Endothelial cell of umbilical vein (primary cell): ENCODE measurements around the gene SORCS2. TPM values are rescaled to one million over a fixed set of nuclear protein-coding genes. Genes with fewer than 3 reads are reported as not detected.

Source experiments
- BruUV-seq: library from RNA; stranded (reverse); fragments of 400-500 nt; replicated peaks from 2 replicates; lab custom pipeline; 2021; lab: Mats Ljungman, UMichigan
- CTCF ChIA-PET: fragments of 300-600, 350-600 bp; sonication (Branson Sonifier 250); formaldehyde crosslinking; loops from one replicate; lab custom pipeline; 2021; ENCODE audit warnings: antibody characterized with exemption, inconsistent platforms; lab: Charles Lee
- POLR2A ChIA-PET: fragments of 300-600, 350-600 bp; sonication (Branson Sonifier 250); formaldehyde crosslinking; loops from one replicate; lab custom pipeline; 2021; ENCODE audit warnings: antibody characterized with exemption, inconsistent platforms; lab: Charles Lee
- DNase-seq: peaks from one replicate; pipeline ENCODE4 v3.0.0-alpha.2; 2011; ENCODE audit warnings: low read depth, low spot score
- FAIRE-seq: peaks from 2 replicates; lab custom pipeline; 2011; peaks lifted over from hg19 to GRCh38; lab: Jason Lieb, UNC
- H2AFZ ChIP-seq: 2 replicates; pipeline ENCODE4 v1.6.0; 2012; ENCODE audit warnings: low read depth, low read length, control low read depth, inconsistent platforms
- H3K27ac ChIP-seq: 2 replicates; pipeline ENCODE4 v1.5.1; 2011; ENCODE audit warnings: low read depth, mild to moderate bottlenecking, control low read depth, low read length, moderate library complexity; ENCODE audit not compliant: insufficient read depth
- H3K27me3 ChIP-seq, 2 experiments: 2 replicates each; pipeline versions ENCODE4 v1.6.0 to v1.6.1; 2011; ENCODE audit warnings: low read length in 2 of 2, mixed read lengths in 1 of 2; ENCODE audit not compliant: control insufficient read depth in 2 of 2, insufficient read depth in 2 of 2
- H3K36me3 ChIP-seq, 2 experiments: 2 replicates in 1 of 2; 3 replicates in 1 of 2; pipeline ENCODE4 v1.5.1; 2011; ENCODE audit warnings: low read length in 2 of 2, mild to moderate bottlenecking in 1 of 2, moderate library complexity in 1 of 2; ENCODE audit not compliant: control insufficient read depth in 2 of 2, insufficient read depth in 2 of 2; ENCODE audit errors: extremely low read depth in 1 of 2
- H3K4me1 ChIP-seq: 3 replicates; pipeline ENCODE4 v1.5.1; 2011; ENCODE audit warnings: mild to moderate bottlenecking, low read length; ENCODE audit not compliant: control insufficient read depth, insufficient read depth; ENCODE audit errors: extremely low read depth
- H3K4me2 ChIP-seq: 2 replicates; pipeline ENCODE4 v1.6.1; 2011; ENCODE audit warnings: low read length, control low read depth, mixed read lengths; ENCODE audit not compliant: insufficient read depth
- H3K4me3 ChIP-seq, 3 experiments: fragments of 200-600 bp in 1 of 3; sonication (generic), shearing (Covaris generic) in 1 of 3; replicated peaks in 1 of 3; 2 replicates each; pipeline ENCODE4 v1.5.1; 2011 to 2016; ENCODE audit warnings: control low read depth in 3 of 3, low read length in 3 of 3, mild to moderate bottlenecking in 2 of 3, inconsistent platforms in 1 of 3, low read depth in 1 of 3, moderate library complexity in 1 of 3; ENCODE audit not compliant: insufficient read depth in 1 of 3
- H3K79me2 ChIP-seq: 2 replicates; pipeline ENCODE4 v1.6.0; 2012; ENCODE audit warnings: low read length, inconsistent platforms; ENCODE audit not compliant: control insufficient read depth, insufficient read depth
- H3K9ac ChIP-seq: replicated peaks from 2 replicates; pipeline ENCODE3; 2011; ENCODE audit warnings: low read length, control low read depth; ENCODE audit not compliant: insufficient read depth; ENCODE audit errors: extremely low read depth
- H3K9me1 ChIP-seq: replicated peaks from 3 replicates; pipeline ENCODE4 v1.6.0; 2011; ENCODE audit warnings: mild to moderate bottlenecking, low read length; ENCODE audit not compliant: control insufficient read depth, insufficient read depth; ENCODE audit errors: extremely low read depth
- H3K9me3 ChIP-seq: replicated peaks from 2 replicates; pipeline ENCODE4 v1.5.1; 2012; ENCODE audit warnings: low read length, inconsistent platforms; ENCODE audit not compliant: control insufficient read depth, insufficient read depth
- H4K20me1 ChIP-seq: replicated peaks from 2 replicates; pipeline ENCODE3; 2011; ENCODE audit warnings: mild to moderate bottlenecking, low read length; ENCODE audit not compliant: control insufficient read depth, insufficient read depth; ENCODE audit errors: extremely low read depth
- EZH2 ChIP-seq: IDR thresholded peaks from 2 replicates; pipeline ENCODE4 v1.6.1; 2012; ENCODE audit warnings: borderline replicate concordance, low read depth, mild to moderate bottlenecking, moderate library complexity, low read length, inconsistent platforms; ENCODE audit not compliant: severe bottlenecking
- FOS ChIP-seq: IDR thresholded peaks from 2 replicates; pipeline ENCODE4 v1.6.1; 2011; ENCODE audit warnings: mild to moderate bottlenecking, low read length, moderate library complexity, borderline replicate concordance; ENCODE audit not compliant: insufficient read depth
- GATA2 ChIP-seq: IDR thresholded peaks from 2 replicates; pipeline ENCODE4 v1.7.0; 2011; ENCODE audit warnings: low read depth, mild to moderate bottlenecking, moderate library complexity, mixed read lengths, low read length; ENCODE audit not compliant: insufficient read length, insufficient read depth
- MYC ChIP-seq: IDR thresholded peaks from one replicate; pipeline ENCODE4 v1.6.1; 2011; ENCODE audit warnings: mild to moderate bottlenecking, low read depth, low read length
- POLR2AphosphoS5 ChIP-seq: IDR thresholded peaks from 2 replicates; pipeline ENCODE4 v1.6.1; 2012; ENCODE audit warnings: low read depth, mild to moderate bottlenecking, control low read depth, low read length, moderate library complexity; ENCODE audit not compliant: insufficient read depth
- dilution Hi-C: fragments of 300-500 bp; cut with MboI; formaldehyde crosslinking; loops from one replicate; pipeline ENCODE4 v1.15.0; 2019; ENCODE audit warnings: low sequenced_read_pairs; ENCODE audit not compliant: extremely low pct_ligation_motif_present
- intact Hi-C: fragments of 100-400 bp; cut with micrococcal nuclease; formaldehyde crosslinking; loops from one replicate; pipeline ENCODE4 v1.10.0; 2022
- polyA plus RNA-seq, 4 experiments: library from polyadenylated mRNA; depleted of rRNA in 3 of 4; stranded (reverse) in 3 of 4; unstranded in 1 of 4; fragments of >200 nt; gene quantifications; 2 replicates each; pipeline versions ENCODE4 v1.2.1 to v1.2.3, GENCODE V29; 2011 to 2012; ENCODE audit warnings: missing spikeins in 1 of 4
- total RNA-seq: library from RNA; stranded (reverse); gene quantifications from 2 replicates; pipeline ENCODE4 v1.2.3, GENCODE V29; 2021
- TF ChIP-seq, protein P1 (sequence below): IDR thresholded peaks from 2 replicates; pipeline ENCODE4 v1.6.1; 2011; ENCODE audit not compliant: insufficient read depth, insufficient read length

SORCS2 gene
- total and polyA plus RNA-seq, 2 donors (not counting 3 experiments of a cell fraction or from before 2014, with no cell fraction given), result not detected

DNA sequence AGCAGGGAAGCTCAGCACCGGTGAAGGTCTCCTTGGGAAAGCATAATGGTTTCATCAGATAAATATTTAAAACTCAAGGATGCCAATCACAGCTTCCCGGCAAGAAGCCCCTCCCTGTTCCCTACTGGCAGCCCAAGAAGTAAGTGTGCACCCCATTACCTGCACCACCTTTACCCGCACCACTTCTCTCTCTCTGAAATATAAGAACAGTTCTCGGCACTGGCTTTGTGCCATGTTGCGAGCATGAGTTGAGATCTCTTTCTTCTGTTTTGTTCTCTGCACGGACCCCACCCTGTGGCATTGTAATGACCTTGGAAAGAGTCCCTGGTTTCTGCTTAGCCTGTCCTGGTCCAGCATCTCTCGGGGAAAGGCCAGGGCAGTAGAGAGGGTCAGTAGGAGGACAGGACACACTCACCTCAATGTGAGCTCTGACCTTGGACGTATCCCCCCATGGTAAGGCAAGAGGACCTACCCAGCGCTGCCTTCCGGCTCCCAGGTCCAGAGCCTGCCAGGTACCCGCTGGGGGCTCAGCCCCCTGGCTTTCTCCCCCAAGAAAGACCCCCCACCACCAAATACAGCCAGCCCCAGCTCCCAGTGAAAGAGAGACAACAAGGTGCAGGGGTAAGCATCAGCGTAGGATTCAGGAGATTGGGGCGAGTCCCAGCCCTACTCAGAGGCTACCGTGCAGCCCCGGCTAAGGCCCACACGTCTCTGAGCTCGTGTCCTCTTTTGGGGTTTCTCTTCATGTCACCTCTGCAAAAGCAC lies 161.7 kb downstream of the SORCS2 start:
- no peak overlapping the region for H3K4me2 ChIP-seq
- no peaks in the 10 kb centered on the region for H3K9me1 ChIP-seq
- intact Hi-C loops, result no loop called here
- CTCF ChIA-PET, result interaction anchor here (0.6 kb wide), 1 partner anchor 720 kb away, joined by 3 read pairs; no protein-coding TSS in a partner anchor
- H3K27ac ChIP-seq, result no peak overlapping the region
- H2AFZ ChIP-seq, result no peak overlapping the region
- no peak overlapping the region for H3K9ac ChIP-seq
- no peaks in the 10 kb centered on the region for H3K27me3 ChIP-seq
- no peaks in the 10 kb centered on the region for H3K79me2 ChIP-seq
- TF ChIP-seq EZH2, result no peak
- no peaks in the 10 kb centered on the region for H3K36me3 ChIP-seq
- dilution Hi-C loops, result no loop called here
- no peaks in the 10 kb centered on the region for H3K9me3 ChIP-seq
- DNase-seq, result no peak
- no peaks in the 10 kb centered on the region for H4K20me1 ChIP-seq
- no peak overlapping the region for H3K4me3 ChIP-seq
- no TSS peak for BruUV-seq
- no peaks in the 10 kb centered on the region for H3K4me1 ChIP-seq
- POLR2A ChIA-PET, result no interaction called here
- FAIRE-seq, result no peak

DNA sequence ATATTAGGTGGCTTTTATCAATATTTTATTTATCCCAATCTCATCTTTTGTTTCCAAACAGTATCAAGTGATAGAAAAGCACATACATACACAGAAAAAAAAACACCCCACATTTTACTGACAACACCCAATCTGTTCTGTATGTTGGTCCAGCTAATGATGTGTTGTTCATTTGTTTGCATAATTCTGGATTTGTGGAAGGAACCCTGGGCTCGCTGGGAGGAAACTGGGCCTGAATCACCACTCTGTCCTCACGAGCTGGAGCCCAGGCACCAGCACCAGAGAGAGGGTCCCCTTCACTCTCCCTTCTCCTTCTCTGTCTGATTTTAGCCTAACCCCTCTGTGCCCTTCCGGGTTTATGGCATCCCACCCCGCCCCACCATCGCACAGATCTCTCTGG lies 162.6 kb downstream of the SORCS2 start:
- no peak for FAIRE-seq
- CTCF ChIA-PET, result no interaction called here
- BruUV-seq, result no TSS peak
- H3K27me3 ChIP-seq, result no peaks in the 10 kb centered on the region
- H3K4me1 ChIP-seq, result no peaks in the 10 kb centered on the region
- no peaks in the 10 kb centered on the region for H4K20me1 ChIP-seq
- no peaks in the 10 kb centered on the region for H3K9me3 ChIP-seq
- dilution Hi-C loops (no loop called here), intact Hi-C loops (no loop called here)
- TF ChIP-seq POLR2AphosphoS5 (no peak), GATA2 (no peak), FOS (no peak), MYC (no peak)
- TF ChIP-seq, protein P1, sequence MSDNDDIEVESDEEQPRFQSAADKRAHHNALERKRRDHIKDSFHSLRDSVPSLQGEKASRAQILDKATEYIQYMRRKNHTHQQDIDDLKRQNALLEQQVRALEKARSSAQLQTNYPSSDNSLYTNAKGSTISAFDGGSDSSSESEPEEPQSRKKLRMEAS, result no peak
- no peak overlapping the region for H3K4me2 ChIP-seq
- H3K36me3 ChIP-seq, result no peaks in the 10 kb centered on the region
- H3K9me1 ChIP-seq, result no peaks in the 10 kb centered on the region
- no peak overlapping the region for H3K4me3 ChIP-seq
- no peak overlapping the region for H3K27ac ChIP-seq
- no peaks in the 10 kb centered on the region for H3K79me2 ChIP-seq
- POLR2A ChIA-PET, result no interaction called here
- no peak overlapping the region for H2AFZ ChIP-seq
- no peak for DNase-seq
- no peak overlapping the region for H3K9ac ChIP-seq
